ENCODE results near the gene PRKAR1B. TPM values are rescaled to one million over a fixed set of nuclear protein-coding genes. Genes with fewer than 3 reads are reported as not detected.
A peak's percentile ranks its signal among the peaks of the same experiment; 100 is the strongest.

PRKAR1B gene
- total and polyA plus RNA-seq, 10 of the 15 experiments (the other 5 are each of a cell fraction or from before 2014, with no cell fraction given): 1.4 to 45.6 (median 19.3) TPM

- no peak for ATAC-seq
- BruUV-seq (replicated peaks): no TSS peak
- POLR2A ChIA-PET: no interaction called here
These were observed 129.5 kb downstream of the PRKAR1B start for GRCh38 chr7:597348-598178.

More at GRCh38 chr7:597348-598178, 129.5 kb downstream of the PRKAR1B start:
- H3K9me3 ChIP-seq (replicated peaks; ENCODE audit: control insufficient read depth, insufficient read depth, low read length): no peaks in the 10 kb centered on the region; the same call in 2 of the 3 replicates
- H3K27ac ChIP-seq (ENCODE audit: control insufficient read depth, insufficient read depth): no peak overlapping the region
- ChIA-PET RAD21 (ENCODE audit: unreplicated experiment) (no interaction called here), SMC1A (ENCODE audit: uncharacterized antibody, unreplicated experiment) (no interaction called here), CTCF (no interaction called here)
- in situ Hi-C loops (cut with MboI): no loop called here
- peaks cover 48% of the 10 kb centered on the region for H3K4me1 ChIP-seq (ENCODE audit: control insufficient read depth, insufficient read depth, low read length)
- intact Hi-C loops (cut with micrococcal nuclease; ENCODE audit: unreplicated experiment): no loop called here
- H3K27me3 ChIP-seq (replicated peaks in 1 of 2; ENCODE audit: control insufficient read depth in 2 of 2, insufficient read depth in 2 of 2, low read length in 1 of 2): no peaks in the 10 kb centered on the region
- no peak overlapping the region for H3K4me2 ChIP-seq (ENCODE audit: control insufficient read depth, insufficient read depth)
- H2AFZ ChIP-seq (ENCODE audit: control insufficient read depth, low read depth, low read length): no peak overlapping the region
- no peaks in the 10 kb centered on the region; a peak in 1 of 4 replicates for H3K36me3 ChIP-seq (ENCODE audit: control insufficient read depth in 2 of 2, insufficient read depth in 2 of 2, low read length in 1 of 2)
- no peak for DNase-seq (ENCODE audit: low read depth, low spot score)
- no peak overlapping the region for H3K9ac ChIP-seq (ENCODE audit: control insufficient read depth, insufficient read depth, low read length)
- 0 out of 2 replicates have a peak, but pooled peaks have one; percentile 38 for TF ChIP-seq GATAD2B (conservative IDR thresholded peaks at IDR 0.05; ENCODE audit: low read depth)
- no peak for TF ChIP-seq ATF7 (IDR thresholded peaks at IDR 0.05; ENCODE audit: low read depth)
- TF ChIP-seq TBL1XR1 (IDR thresholded peaks at IDR 0.05; ENCODE audit: low read depth, low read length): no peak
- TF ChIP-seq NKRF (conservative IDR thresholded peaks at IDR 0.05): no peak
- no peak for TF ChIP-seq YBX1 (IDR thresholded peaks at IDR 0.05)
- TF ChIP-seq CHD1 (IDR thresholded peaks at IDR 0.05; ENCODE audit: low read depth, low read length): no peak
- TF ChIP-seq MEF2B (IDR thresholded peaks at IDR 0.05; ENCODE audit: partially characterized antibody, poor library complexity, severe bottlenecking): peak; percentile 96
- no peak for TF ChIP-seq RELB (IDR thresholded peaks at IDR 0.05; ENCODE audit: low read depth)
- no peak for TF ChIP-seq NFIC (IDR thresholded peaks at IDR 0.05; ENCODE audit: low read depth, low read length)
- TF ChIP-seq CUX1 (IDR thresholded peaks at IDR 0.05; ENCODE audit: insufficient replicate concordance, low read depth, low read length): no peak
- peak; percentile 46 to 63; a peak in 3 of 4 replicates for TF ChIP-seq BHLHE40 (IDR thresholded peaks at IDR 0.05; ENCODE audit: borderline replicate concordance in 1 of 2, low read depth in 2 of 2, low read length in 1 of 2)
- TF ChIP-seq E2F4 (IDR thresholded peaks at IDR 0.05; ENCODE audit: low read depth, low read length): no peak
- TF ChIP-seq SMAD5 (IDR thresholded peaks at IDR 0.05; ENCODE audit: low read depth): no peak
- no peak overlapping the region for H3K4me3 ChIP-seq
- H4K20me1 ChIP-seq (ENCODE audit: control insufficient read depth, insufficient read depth): no peaks in the 10 kb centered on the region
- FAIRE-seq: no peak
- 53% methylated on average over 35 of the region's 35 CpGs for WGBS (ENCODE audit: insufficient coverage, insufficient replicate concordance, low lambda C conversion rate, missing lambda C conversion rate)
- H3K79me2 ChIP-seq (ENCODE audit: control insufficient read depth, insufficient read depth, low read length): peaks cover under 1% of the 10 kb centered on the region; the same call in 1 of the 2 replicates

All from GM12878 (cell line).